H1 (cell line): ENCODE results near the gene SPATS1. TPM values are rescaled to one million over a fixed set of nuclear protein-coding genes. Genes with fewer than 3 reads are reported as not detected.

ENCODE experiments used
- BACH1 ChIP-seq: IDR thresholded peaks from 2 replicates; pipeline ENCODE4 v1.6.1; 2012; ENCODE audit warnings: low read length, improper control_type of control experiment
- CREB1 ChIP-seq: IDR thresholded peaks from 2 replicates; pipeline ENCODE4 v1.6.1; 2012; ENCODE audit warnings: inconsistent platforms
- FOSL1 ChIP-seq: IDR thresholded peaks from 2 replicates; pipeline ENCODE4 v1.6.1; 2011; ENCODE audit warnings: mild to moderate bottlenecking, low read depth, low read length, moderate library complexity; ENCODE audit not compliant: insufficient read depth
- HDAC6 ChIP-seq: IDR thresholded peaks from one replicate; pipeline ENCODE4 v1.7.1; 2012; ENCODE audit warnings: low read depth, mild to moderate bottlenecking, inconsistent platforms, low read length, moderate library complexity
- JUND ChIP-seq: IDR thresholded peaks from 2 replicates; pipeline ENCODE4 v1.6.1; 2011; ENCODE audit warnings: mild to moderate bottlenecking, improper control_type of control experiment, low read length
- MAFK ChIP-seq: IDR thresholded peaks from 2 replicates; pipeline ENCODE4 v1.6.1; 2012; ENCODE audit warnings: low read depth, mild to moderate bottlenecking, improper control_type of control experiment, low read length
- NANOG ChIP-seq: IDR thresholded peaks from 2 replicates; pipeline ENCODE4 v1.6.1; 2011; ENCODE audit warnings: low read length, low read depth, mild to moderate bottlenecking, inconsistent platforms; ENCODE audit not compliant: insufficient read depth, poor library complexity, severe bottlenecking
- RXRA ChIP-seq: IDR thresholded peaks from 2 replicates; pipeline ENCODE4 v1.6.1; 2011; ENCODE audit warnings: low read depth, mild to moderate bottlenecking, low read length, moderate library complexity; ENCODE audit not compliant: insufficient read depth
- SAP30 ChIP-seq: fragments of 300-600 bp; sonication (generic); IDR thresholded peaks from 2 replicates; pipeline ENCODE4 v1.7.1; 2012; ENCODE audit warnings: low read length, moderate library complexity, mild to moderate bottlenecking, inconsistent platforms; ENCODE audit not compliant: insufficient read depth, insufficient replicate concordance
- SIRT6 ChIP-seq: IDR thresholded peaks from one replicate; pipeline ENCODE4 v1.7.1; 2012; ENCODE audit warnings: low read length, inconsistent platforms
- SIX5 ChIP-seq: IDR thresholded peaks from 2 replicates; pipeline ENCODE4 v1.6.1; 2011; ENCODE audit warnings: mild to moderate bottlenecking, low read depth, low read length
- SP2 ChIP-seq: IDR thresholded peaks from 2 replicates; pipeline ENCODE4 v1.6.1; 2012; ENCODE audit warnings: mild to moderate bottlenecking, low read length, inconsistent platforms
- polyA plus RNA-seq, 7 experiments: library from polyadenylated mRNA; depleted of rRNA in 3 of 7; stranded (reverse) in 5 of 7; unstranded in 2 of 7; fragments of >200 nt in 5 of 7; fragments of 200-250 nt in 2 of 7; gene quantifications; 1 replicate in 5 of 7; 2 replicates in 1 of 7; 4 replicates in 1 of 7; pipeline versions ENCODE4 v1.2.1 to v1.2.3, GENCODE V29; 2011 to 2013; ENCODE audit warnings: missing spikeins in 2 of 7, mixed read lengths in 2 of 7
- total RNA-seq: library from RNA; stranded (reverse); fragmentation: NEBNext Ultra II Directional; extraction: Animal tissue kit (Norgen Biotek cat#: 25700); gene quantifications from 2 replicates; pipeline ENCODE4 v1.2.1, GENCODE V29; 2021
- TF ChIP-seq, protein P1 (sequence below): fragments of 300-600 bp; sonication (generic); IDR thresholded peaks from 2 replicates; pipeline ENCODE4 v1.7.1; 2012; ENCODE audit warnings: low read length, moderate library complexity, mild to moderate bottlenecking, inconsistent platforms; ENCODE audit not compliant: insufficient replicate concordance

SPATS1 gene
- total and polyA plus RNA-seq, 2 of the 8 experiments (the other 6 are each of a cell fraction or from before 2014, with no cell fraction given), result not detected

DNA sequence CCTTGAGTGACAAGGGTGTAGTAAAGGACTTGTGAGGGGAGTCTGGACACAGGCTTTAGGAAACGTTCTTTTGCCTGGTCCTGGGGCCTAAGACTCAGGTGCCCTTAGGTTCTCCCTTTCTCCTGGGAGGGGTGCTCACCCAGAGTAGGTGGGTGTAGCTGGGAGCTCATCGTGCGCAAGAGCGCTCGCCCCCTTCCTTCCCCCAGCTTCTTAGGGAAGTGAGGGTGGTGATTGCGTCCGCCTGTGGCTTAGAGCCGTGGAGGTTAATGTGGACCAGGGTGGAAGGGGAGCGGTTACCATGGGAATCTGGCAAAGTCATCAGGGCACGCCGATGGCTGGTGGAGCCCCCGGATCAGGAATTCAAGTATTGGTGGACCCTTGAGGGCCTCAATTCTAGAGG, 26.0 kb upstream of the SPATS1 start (continued):
- TF ChIP-seq, protein P1, sequence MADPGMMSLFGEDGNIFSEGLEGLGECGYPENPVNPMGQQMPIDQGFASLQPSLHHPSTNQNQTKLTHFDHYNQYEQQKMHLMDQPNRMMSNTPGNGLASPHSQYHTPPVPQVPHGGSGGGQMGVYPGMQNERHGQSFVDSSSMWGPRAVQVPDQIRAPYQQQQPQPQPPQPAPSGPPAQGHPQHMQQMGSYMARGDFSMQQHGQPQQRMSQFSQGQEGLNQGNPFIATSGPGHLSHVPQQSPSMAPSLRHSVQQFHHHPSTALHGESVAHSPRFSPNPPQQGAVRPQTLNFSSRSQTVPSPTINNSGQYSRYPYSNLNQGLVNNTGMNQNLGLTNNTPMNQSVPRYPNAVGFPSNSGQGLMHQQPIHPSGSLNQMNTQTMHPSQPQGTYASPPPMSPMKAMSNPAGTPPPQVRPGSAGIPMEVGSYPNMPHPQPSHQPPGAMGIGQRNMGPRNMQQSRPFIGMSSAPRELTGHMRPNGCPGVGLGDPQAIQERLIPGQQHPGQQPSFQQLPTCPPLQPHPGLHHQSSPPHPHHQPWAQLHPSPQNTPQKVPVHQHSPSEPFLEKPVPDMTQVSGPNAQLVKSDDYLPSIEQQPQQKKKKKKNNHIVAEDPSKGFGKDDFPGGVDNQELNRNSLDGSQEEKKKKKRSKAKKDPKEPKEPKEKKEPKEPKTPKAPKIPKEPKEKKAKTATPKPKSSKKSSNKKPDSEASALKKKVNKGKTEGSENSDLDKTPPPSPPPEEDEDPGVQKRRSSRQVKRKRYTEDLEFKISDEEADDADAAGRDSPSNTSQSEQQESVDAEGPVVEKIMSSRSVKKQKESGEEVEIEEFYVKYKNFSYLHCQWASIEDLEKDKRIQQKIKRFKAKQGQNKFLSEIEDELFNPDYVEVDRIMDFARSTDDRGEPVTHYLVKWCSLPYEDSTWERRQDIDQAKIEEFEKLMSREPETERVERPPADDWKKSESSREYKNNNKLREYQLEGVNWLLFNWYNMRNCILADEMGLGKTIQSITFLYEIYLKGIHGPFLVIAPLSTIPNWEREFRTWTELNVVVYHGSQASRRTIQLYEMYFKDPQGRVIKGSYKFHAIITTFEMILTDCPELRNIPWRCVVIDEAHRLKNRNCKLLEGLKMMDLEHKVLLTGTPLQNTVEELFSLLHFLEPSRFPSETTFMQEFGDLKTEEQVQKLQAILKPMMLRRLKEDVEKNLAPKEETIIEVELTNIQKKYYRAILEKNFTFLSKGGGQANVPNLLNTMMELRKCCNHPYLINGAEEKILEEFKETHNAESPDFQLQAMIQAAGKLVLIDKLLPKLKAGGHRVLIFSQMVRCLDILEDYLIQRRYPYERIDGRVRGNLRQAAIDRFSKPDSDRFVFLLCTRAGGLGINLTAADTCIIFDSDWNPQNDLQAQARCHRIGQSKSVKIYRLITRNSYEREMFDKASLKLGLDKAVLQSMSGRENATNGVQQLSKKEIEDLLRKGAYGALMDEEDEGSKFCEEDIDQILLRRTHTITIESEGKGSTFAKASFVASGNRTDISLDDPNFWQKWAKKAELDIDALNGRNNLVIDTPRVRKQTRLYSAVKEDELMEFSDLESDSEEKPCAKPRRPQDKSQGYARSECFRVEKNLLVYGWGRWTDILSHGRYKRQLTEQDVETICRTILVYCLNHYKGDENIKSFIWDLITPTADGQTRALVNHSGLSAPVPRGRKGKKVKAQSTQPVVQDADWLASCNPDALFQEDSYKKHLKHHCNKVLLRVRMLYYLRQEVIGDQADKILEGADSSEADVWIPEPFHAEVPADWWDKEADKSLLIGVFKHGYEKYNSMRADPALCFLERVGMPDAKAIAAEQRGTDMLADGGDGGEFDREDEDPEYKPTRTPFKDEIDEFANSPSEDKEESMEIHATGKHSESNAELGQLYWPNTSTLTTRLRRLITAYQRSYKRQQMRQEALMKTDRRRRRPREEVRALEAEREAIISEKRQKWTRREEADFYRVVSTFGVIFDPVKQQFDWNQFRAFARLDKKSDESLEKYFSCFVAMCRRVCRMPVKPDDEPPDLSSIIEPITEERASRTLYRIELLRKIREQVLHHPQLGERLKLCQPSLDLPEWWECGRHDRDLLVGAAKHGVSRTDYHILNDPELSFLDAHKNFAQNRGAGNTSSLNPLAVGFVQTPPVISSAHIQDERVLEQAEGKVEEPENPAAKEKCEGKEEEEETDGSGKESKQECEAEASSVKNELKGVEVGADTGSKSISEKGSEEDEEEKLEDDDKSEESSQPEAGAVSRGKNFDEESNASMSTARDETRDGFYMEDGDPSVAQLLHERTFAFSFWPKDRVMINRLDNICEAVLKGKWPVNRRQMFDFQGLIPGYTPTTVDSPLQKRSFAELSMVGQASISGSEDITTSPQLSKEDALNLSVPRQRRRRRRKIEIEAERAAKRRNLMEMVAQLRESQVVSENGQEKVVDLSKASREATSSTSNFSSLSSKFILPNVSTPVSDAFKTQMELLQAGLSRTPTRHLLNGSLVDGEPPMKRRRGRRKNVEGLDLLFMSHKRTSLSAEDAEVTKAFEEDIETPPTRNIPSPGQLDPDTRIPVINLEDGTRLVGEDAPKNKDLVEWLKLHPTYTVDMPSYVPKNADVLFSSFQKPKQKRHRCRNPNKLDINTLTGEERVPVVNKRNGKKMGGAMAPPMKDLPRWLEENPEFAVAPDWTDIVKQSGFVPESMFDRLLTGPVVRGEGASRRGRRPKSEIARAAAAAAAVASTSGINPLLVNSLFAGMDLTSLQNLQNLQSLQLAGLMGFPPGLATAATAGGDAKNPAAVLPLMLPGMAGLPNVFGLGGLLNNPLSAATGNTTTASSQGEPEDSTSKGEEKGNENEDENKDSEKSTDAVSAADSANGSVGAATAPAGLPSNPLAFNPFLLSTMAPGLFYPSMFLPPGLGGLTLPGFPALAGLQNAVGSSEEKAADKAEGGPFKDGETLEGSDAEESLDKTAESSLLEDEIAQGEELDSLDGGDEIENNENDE, result no peak
- TF ChIP-seq SAP30 (no peak), HDAC6 (no peak), SP2 (no peak), CREB1 (no peak), JUND (no peak), SIRT6 (no peak), MAFK (no peak), FOSL1 (no peak), RXRA (no peak), SIX5 (no peak), BACH1 (no peak), NANOG (no peak)
